K562 (cell line): ENCODE data around the gene GYS1. TPM values are rescaled to one million over a fixed set of nuclear protein-coding genes. Genes with fewer than 3 reads are reported as not detected.
"Not testable (repeated sequence)": the region's sequence is repeated elsewhere in the genome, so short reads cannot be mapped to it uniquely, and the experiment has no call there.

ENCODE experiments used
- ADNP ChIP-seq: fragments of 200-800 bp; sonication (Bioruptor generic); IDR thresholded peaks from 2 replicates; pipeline ENCODE4 v1.6.1; 2016; ENCODE audit warnings: missing genetic modification characterization, missing compliant biosample characterization
- BDP1 ChIP-seq: IDR thresholded peaks from 3 replicates; pipeline ENCODE4 v1.6.1; 2011; ENCODE audit not compliant: insufficient read length, insufficient read depth
- CXXC5 ChIP-seq: fragments of 250-450 bp; sonication (Bioruptor Pico); IDR thresholded peaks from 2 replicates; pipeline ENCODE4 v1.8.0; 2022; ENCODE audit warnings: inconsistent platforms, mild to moderate bottlenecking, moderate library complexity
- MAZ ChIP-seq, 2 experiments: fragments of 450-650 bp in 1 of 2; sonication (generic) in 1 of 2; formaldehyde crosslinking; IDR thresholded peaks in 1 of 2; conservative IDR thresholded peaks in 1 of 2; 2 replicates each; pipeline versions ENCODE4 v1.4.0 to v1.5.0; 2020; ENCODE audit warnings: mild to moderate bottlenecking in 1 of 2, missing genetic modification reagents in 1 of 2
- MYC ChIP-seq, 2 experiments: fragments of 250-450 bp in 1 of 2; sonication (Bioruptor Pico) in 1 of 2; IDR thresholded peaks; 2 replicates each; pipeline versions ENCODE4 v1.5.1 to v1.6.1; 2012 to 2021; ENCODE audit warnings: low read depth in 2 of 2, borderline replicate concordance in 1 of 2, improper control_type of control experiment in 1 of 2, low read length in 1 of 2, mild to moderate bottlenecking in 1 of 2, moderate library complexity in 1 of 2
- RB1 ChIP-seq: fragments of 450-650 bp; IDR thresholded peaks from 2 replicates; pipeline ENCODE4 v1.6.1; 2017; ENCODE audit warnings: low read depth, mild to moderate bottlenecking
- SP1 ChIP-seq: sonication (generic); formaldehyde crosslinking; IDR thresholded peaks from 2 replicates; pipeline ENCODE4 v1.8.1; 2022; ENCODE audit warnings: mild to moderate bottlenecking, missing genetic modification reagents
- polyA plus RNA-seq, 8 experiments: library from polyadenylated mRNA; depleted of rRNA in 4 of 8; stranded (reverse) in 5 of 8; unstranded in 3 of 8; fragments of >200 nt; fragmentation: Nextera tagmentation in 2 of 8; fragmentation: Illumina TruSeq in 1 of 8; extraction: Ambion mirVana in 2 of 8; extraction: Trizol in 1 of 8; gene quantifications; 2 replicates each; pipeline versions ENCODE4 v1.2.1 to v1.2.3, GENCODE V29; 2011 to 2014; ENCODE audit warnings: inconsistent platforms in 1 of 8, missing spikeins in 1 of 8
- total RNA-seq, 7 experiments: library from RNA; depleted of rRNA in 6 of 7; stranded (reverse); fragments of >200 nt in 6 of 7; fragmentation: Illumina TruSeq in 2 of 7; extraction: Trizol in 2 of 7; gene quantifications; 2 replicates each; pipeline versions ENCODE4 v1.2.1 to v1.2.3, GENCODE V29; 2011 to 2021; ENCODE audit warnings: low replicate concordance in 1 of 7
- TF ChIP-seq, protein P1 (sequence below): fragments of 250-450 bp; sonication (Bioruptor Pico); IDR thresholded peaks from 2 replicates; pipeline ENCODE4 v1.4.0; 2020
- TF ChIP-seq, protein P2 (sequence below), 2 experiments: fragments of 450-650 bp in 1 of 2; sonication (generic) in 1 of 2; formaldehyde crosslinking in 1 of 2; IDR thresholded peaks in 1 of 2; conservative IDR thresholded peaks in 1 of 2; 2 replicates each; pipeline versions ENCODE4 v1.6.1 to v1.8.1; 2016 to 2023; ENCODE audit warnings: mild to moderate bottlenecking in 2 of 2, moderate library complexity in 2 of 2, inconsistent platforms in 1 of 2, missing genetic modification reagents in 1 of 2

Gene GYS1
- total and polyA plus RNA-seq, 9 of the 15 experiments (the other 6 are each of a cell fraction or from before 2014, with no cell fraction given), result 1.9 to 31.1 (median 15.2) TPM

DNA sequence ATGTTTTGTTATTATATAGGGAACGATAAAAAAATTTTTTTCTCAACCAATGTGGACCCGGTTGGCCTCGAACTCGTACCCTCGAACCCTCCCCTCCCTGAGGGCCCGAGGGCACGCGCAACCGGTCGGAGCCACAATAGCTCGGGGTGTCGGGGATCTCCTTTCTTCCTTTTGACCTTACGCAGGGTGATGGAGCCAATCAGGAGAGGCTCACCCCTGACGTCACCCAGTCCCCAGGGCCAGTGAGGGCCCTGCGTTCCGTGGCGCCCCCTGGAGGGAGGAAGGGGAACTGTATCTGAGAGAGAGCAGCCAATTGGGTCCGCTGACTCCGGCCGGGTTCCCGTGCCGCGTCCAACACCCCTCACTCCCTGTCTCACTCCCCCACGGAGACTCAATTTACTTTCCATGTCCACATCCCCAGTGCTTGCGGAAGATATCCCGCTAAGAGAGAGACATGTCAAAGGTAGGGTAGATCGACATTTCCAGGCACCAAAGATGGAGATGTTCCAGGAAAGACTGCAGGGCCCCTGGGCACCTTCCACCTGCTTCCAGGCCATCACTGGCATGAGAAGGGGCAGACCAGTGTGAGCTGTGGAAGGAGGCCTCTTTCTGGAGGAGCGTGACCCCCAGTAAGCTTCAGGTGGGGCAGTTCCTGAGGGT lies 38.7 kb upstream of the GYS1 start, which contains the start of gene CGB2 (continued):
- TF ChIP-seq CXXC5 (CRISPR knock-in tag) (peak; percentile 73), ADNP (tag) (0 out of 2 replicates have a peak, but pooled peaks have one; percentile 41), BDP1 (peak; percentile 48), MYC (IDR thresholded peaks at IDR 0.05; ENCODE audit: low read depth, low read length) (peak; percentile 33; the same call in 1 of the 2 replicates), RB1 (peak; percentile 82), MAZ (CRISPR knock-in tag; conservative IDR thresholded peaks at IDR 0.05 in 1 of 2, IDR thresholded peaks at IDR 0.05 in 1 of 2) (peak in 1 of 2 experiments; percentile 67; a peak in 2 of 4 replicates), SP1 (peak; percentile 79)
- TF ChIP-seq, protein P1, sequence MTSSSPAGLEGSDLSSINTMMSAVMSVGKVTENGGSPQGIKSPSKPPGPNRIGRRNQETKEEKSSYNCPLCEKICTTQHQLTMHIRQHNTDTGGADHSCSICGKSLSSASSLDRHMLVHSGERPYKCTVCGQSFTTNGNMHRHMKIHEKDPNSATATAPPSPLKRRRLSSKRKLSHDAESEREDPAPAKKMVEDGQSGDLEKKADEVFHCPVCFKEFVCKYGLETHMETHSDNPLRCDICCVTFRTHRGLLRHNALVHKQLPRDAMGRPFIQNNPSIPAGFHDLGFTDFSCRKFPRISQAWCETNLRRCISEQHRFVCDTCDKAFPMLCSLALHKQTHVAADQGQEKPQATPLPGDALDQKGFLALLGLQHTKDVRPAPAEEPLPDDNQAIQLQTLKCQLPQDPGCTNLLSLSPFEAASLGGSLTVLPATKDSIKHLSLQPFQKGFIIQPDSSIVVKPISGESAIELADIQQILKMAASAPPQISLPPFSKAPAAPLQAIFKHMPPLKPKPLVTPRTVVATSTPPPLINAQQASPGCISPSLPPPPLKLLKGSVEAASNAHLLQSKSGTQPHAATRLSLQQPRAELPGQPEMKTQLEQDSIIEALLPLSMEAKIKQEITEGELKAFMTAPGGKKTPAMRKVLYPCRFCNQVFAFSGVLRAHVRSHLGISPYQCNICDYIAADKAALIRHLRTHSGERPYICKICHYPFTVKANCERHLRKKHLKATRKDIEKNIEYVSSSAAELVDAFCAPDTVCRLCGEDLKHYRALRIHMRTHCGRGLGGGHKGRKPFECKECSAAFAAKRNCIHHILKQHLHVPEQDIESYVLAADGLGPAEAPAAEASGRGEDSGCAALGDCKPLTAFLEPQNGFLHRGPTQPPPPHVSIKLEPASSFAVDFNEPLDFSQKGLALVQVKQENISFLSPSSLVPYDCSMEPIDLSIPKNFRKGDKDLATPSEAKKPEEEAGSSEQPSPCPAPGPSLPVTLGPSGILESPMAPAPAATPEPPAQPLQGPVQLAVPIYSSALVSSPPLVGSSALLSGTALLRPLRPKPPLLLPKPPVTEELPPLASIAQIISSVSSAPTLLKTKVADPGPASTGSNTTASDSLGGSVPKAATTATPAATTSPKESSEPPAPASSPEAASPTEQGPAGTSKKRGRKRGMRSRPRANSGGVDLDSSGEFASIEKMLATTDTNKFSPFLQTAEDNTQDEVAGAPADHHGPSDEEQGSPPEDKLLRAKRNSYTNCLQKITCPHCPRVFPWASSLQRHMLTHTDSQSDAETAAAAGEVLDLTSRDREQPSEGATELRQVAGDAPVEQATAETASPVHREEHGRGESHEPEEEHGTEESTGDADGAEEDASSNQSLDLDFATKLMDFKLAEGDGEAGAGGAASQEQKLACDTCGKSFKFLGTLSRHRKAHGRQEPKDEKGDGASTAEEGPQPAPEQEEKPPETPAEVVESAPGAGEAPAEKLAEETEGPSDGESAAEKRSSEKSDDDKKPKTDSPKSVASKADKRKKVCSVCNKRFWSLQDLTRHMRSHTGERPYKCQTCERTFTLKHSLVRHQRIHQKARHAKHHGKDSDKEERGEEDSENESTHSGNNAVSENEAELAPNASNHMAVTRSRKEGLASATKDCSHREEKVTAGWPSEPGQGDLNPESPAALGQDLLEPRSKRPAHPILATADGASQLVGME (CRISPR knock-in tag), result peak; percentile 99
- not testable (repeated sequence) for TF ChIP-seq MYC (CRISPR knock-in tag; IDR thresholded peaks at IDR 0.05; ENCODE audit: borderline replicate concordance, low read depth)
- TF ChIP-seq, protein P2, sequence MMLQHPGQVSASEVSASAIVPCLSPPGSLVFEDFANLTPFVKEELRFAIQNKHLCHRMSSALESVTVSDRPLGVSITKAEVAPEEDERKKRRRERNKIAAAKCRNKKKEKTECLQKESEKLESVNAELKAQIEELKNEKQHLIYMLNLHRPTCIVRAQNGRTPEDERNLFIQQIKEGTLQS (IDR thresholded peaks at IDR 0.05), result peak; percentile 88
- TF ChIP-seq, protein P2 (CRISPR knock-in tag; conservative IDR thresholded peaks at IDR 0.05), result not testable (repeated sequence)
